Activated T-helper 1 cell treated with anti-CD3 and anti-CD28 coated beads, Interleukin-12 subunit alpha, Interleukin-12 subunit beta, Interleukin-2, Interleukin-4 antibody, amounts not matched to agents 30 ng/mL and 10 ng/mL and 1 ng/mL, durations not matched to agents 14 hours and 24 hours and 36 hours (primary cell): ENCODE results near the gene TLE7. TPM values are rescaled to one million over a fixed set of nuclear protein-coding genes. Genes with fewer than 3 reads are reported as not detected.

Source experiments
- DNase-seq: peaks from one replicate; pipeline ENCODE4 v3.0.0; 2021; ENCODE audit warnings: low spot score
- H3K27ac Mint-ChIP-seq: one replicate; pipeline ENCODE4 v1.8.0; 2021; ENCODE audit warnings: mild to moderate bottlenecking, mixed read lengths
- H3K27me3 Mint-ChIP-seq: one replicate; pipeline ENCODE4 v1.8.0; 2022; ENCODE audit warnings: mild to moderate bottlenecking, moderate library complexity, mixed read lengths; ENCODE audit not compliant: insufficient read depth
- H3K36me3 Mint-ChIP-seq: one replicate; pipeline ENCODE4 v1.8.0; 2021; ENCODE audit warnings: low read depth, mixed read lengths
- H3K4me1 Mint-ChIP-seq: one replicate; pipeline ENCODE4 v1.8.0; 2021; ENCODE audit warnings: low read depth, mixed read lengths
- H3K4me3 Mint-ChIP-seq: one replicate; pipeline ENCODE4 v1.8.0; 2021; ENCODE audit warnings: mild to moderate bottlenecking, moderate library complexity, mixed read lengths
- H3K9me3 Mint-ChIP-seq: one replicate; pipeline ENCODE4 v1.8.0; 2021; ENCODE audit warnings: mixed read lengths
- intact Hi-C: fragments of 100-400 bp; cut with micrococcal nuclease; formaldehyde crosslinking; loops from one replicate; pipeline ENCODE4 v1.15.1; 2024
- total RNA-seq: library from RNA; stranded (reverse); gene quantifications from 2 replicates; pipeline ENCODE4 v1.2.3, GENCODE V29; 2022

Gene TLE7
- total RNA-seq, 1 donor from 2014 or later: not detected

DNA sequence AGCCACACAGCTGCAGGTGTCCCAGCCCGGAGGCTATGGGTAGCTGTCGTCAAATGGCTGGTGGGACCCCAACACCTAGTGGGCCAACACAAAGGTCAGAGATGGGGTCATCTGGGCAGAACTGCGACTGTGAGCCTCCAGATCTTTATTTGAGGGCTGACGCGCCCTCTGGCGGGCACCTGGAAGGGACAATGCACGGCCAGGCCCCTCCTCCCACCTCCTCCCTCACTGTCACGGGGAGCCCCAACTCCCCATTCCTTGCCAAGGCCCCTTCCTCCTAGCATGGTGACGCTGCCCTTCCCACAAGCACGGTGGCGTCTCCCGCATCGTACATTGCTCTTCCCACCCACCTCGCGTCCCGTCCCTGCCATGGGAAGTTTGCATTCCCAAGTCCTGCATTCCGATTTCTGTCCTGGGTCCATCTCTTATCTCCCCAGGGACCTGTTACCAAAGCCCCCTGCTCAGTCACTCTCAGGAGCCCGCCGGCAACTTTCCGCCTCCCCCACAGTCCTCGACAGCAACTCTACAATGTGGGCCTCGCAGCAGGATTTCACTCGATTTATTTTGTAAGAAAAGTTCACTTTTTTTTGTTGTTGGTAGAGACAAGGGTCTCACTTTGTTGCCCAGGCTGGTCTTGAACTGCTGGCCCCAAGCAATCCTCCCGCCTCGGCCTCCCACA lies 1.0 kb downstream of the TLE7 start:
- Mint-ChIP-seq H3K9me3 (peaks cover 15% of the 10 kb centered on the region), H3K27me3 (peaks cover 2% of the 10 kb centered on the region), H3K4me3 (no peak overlapping the region), H3K27ac (no peak overlapping the region), H3K4me1 (no peaks in the 10 kb centered on the region), H3K36me3 (no peaks in the 10 kb centered on the region)
- intact Hi-C loops: no loop called here
- DNase-seq: no peak

DNA sequence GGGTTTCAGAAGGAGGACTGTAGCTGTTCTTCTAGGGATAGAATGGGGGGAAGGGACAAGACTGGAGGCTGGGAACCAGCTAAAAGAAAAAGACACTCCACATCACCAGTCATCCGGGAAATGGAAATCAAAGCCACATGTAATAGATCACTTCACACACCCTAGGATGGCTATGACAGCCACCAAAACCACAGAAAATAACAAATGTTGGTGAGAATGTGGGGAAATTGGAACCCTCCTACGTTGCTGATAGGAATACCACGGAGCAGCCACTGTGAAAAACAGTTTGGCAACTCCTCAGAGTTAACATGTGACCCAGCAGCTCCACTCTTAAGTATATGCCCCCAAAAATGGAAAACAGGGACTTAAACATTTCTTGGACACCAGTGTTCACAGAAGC lies 2.3 kb downstream of the TLE7 start:
- Mint-ChIP-seq H3K9me3 (peaks cover 6% of the 10 kb centered on the region), H3K4me3 (no peak overlapping the region), H3K36me3 (no peaks in the 10 kb centered on the region), H3K4me1 (no peaks in the 10 kb centered on the region), H3K27ac (no peak overlapping the region), H3K27me3 (peaks cover 2% of the 10 kb centered on the region)
- intact Hi-C loops: no loop called here
- DNase-seq: no peak

DNA sequence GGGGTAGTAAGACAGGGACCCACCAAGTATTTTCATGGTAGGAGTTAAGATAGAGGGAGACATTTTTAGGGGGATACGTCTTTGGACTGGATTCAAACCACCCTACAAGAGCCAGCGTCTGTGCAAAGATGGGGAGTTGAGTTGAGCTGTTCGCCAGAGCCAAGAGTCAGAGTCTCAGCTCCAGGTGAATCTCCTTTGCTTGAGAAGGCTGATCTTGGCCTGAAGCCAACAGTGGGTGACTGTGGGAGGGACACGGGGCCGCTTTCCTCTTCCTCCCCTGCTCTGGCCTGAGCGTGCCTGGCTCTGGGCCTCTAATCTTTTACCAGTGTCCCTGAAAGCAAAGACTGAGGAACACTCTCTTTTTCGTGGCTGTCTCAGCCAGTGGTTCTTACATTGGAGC lies 5.4 kb downstream of the TLE7 start:
- Mint-ChIP-seq H3K4me1 (no peaks in the 10 kb centered on the region), H3K9me3 (no peaks in the 10 kb centered on the region), H3K27ac (no peak overlapping the region), H3K27me3 (peaks cover 2% of the 10 kb centered on the region), H3K36me3 (no peaks in the 10 kb centered on the region), H3K4me3 (no peak overlapping the region)
- no peak for DNase-seq
- intact Hi-C loops: no loop called here

DNA sequence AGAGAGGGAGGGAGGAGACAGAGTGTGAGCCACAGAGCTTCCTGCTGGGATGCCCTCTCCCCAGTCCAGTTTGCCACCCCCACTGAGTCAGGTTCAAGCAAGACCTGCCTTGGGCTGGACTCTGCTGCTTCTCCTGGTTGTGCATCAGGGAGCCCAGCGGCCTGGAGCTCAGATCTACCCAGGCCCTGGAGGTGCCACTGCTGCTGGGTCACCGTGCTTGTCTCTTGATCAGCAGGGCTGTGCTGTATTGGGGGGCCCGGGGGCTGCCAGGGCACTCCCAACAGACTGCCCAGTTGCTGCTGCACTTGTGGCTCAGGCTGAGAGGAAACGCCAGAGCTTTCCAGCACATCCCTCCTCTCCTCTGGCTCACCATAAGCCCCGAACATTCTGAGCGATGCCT lies 8.9 kb downstream of the TLE7 start:
- H3K36me3 Mint-ChIP-seq: no peaks in the 10 kb centered on the region
- DNase-seq: no peak
- H3K9me3 Mint-ChIP-seq: no peaks in the 10 kb centered on the region
- intact Hi-C loops: no loop called here
- H3K27me3 Mint-ChIP-seq: no peaks in the 10 kb centered on the region
- no peaks in the 10 kb centered on the region for H3K4me1 Mint-ChIP-seq
- H3K27ac Mint-ChIP-seq: no peak overlapping the region
- no peak overlapping the region for H3K4me3 Mint-ChIP-seq

DNA sequence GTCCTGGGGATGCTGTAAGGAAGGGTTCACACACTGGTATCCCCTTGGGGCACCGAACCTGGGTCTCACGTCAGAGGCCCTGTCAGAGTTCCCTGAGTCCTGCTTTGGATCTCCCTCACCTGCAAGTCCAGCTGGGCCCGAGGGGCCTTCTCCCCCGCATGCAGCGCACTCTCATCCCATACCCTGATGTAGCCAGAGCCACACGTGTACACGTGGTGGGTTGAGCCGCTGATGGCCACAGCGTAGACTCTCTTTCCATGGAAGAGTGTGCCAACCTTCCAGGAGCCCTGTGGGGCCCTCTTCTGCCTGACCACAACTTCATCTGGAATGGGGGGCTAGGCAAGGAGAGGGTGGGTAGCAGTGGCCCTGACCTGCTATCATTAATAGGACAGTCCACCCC lies 9.9 kb downstream of the TLE7 start:
- no peak for DNase-seq
- Mint-ChIP-seq H3K9me3 (no peaks in the 10 kb centered on the region), H3K36me3 (no peaks in the 10 kb centered on the region), H3K27me3 (peaks cover 3% of the 10 kb centered on the region), H3K4me3 (no peak overlapping the region), H3K4me1 (no peaks in the 10 kb centered on the region), H3K27ac (no peak overlapping the region)
- intact Hi-C loops: no loop called here

DNA sequence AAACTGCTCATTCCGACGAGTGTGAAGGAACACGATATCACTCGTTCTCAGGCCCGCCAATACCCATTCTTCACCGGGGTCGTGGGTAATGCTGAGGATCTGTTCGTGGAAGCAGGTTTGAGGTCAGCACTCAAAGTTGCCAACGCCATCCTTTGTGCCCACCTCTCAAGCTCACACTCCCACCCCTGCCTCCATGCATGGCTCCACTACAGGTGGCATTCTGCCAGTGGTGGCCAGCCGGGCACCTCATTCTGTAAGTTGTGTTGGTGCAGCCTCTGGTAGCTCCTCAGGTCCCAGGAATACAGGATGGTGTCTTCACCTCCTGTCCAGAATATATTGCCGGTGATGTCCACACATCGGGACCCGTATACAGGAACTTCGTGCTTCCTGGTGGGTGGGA lies 10.7 kb downstream of the TLE7 start:
- intact Hi-C loops: no loop called here
- Mint-ChIP-seq H3K4me1 (no peaks in the 10 kb centered on the region), H3K27me3 (peaks cover 10% of the 10 kb centered on the region), H3K27ac (no peak overlapping the region), H3K4me3 (no peak overlapping the region), H3K9me3 (no peaks in the 10 kb centered on the region), H3K36me3 (no peaks in the 10 kb centered on the region)
- no peak for DNase-seq

DNA sequence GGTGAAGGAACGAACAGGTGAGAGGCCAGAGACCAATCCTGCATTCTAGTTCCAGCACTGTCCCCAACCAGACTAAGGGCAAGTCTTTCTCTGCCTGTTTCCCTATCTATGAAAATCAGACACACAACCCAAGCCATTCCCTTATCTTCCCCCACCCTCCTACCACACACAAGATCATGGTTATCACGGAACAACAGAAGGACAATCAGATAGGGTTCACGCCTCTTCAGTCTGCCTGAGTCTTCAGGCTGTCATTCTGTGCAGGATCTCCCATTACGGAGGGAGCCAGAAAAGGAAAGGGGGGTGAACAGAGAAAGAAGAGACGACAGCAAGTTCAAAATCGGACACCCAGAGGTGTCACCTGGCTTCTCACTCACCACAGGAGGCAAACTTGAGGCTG lies 11.1 kb downstream of the TLE7 start:
- intact Hi-C loops: no loop called here
- Mint-ChIP-seq H3K9me3 (no peaks in the 10 kb centered on the region), H3K4me1 (no peaks in the 10 kb centered on the region), H3K4me3 (no peak overlapping the region), H3K36me3 (no peaks in the 10 kb centered on the region), H3K27ac (no peak overlapping the region), H3K27me3 (peaks cover 11% of the 10 kb centered on the region)
- no peak for DNase-seq

DNA sequence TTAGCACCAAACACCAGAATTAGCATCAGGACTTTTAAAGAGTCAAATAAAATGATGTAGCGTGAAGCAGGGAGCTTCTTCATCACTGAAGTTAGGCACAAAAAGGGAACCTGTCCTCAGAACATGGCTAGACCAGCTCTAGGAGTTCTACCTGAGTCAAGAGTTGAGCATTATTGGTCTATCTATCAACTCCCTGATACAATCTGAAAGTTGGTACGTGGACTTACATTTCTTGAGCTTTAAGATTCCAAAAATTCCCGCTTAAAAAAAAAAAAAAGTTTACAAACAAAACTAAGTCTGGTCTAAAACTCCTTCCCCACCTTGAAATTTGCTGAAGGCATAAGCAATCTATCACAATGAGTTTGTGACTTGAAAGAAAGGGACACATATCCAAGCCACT lies 12.3 kb downstream of the TLE7 start:
- no peaks in the 10 kb centered on the region for H3K9me3 Mint-ChIP-seq
- no peak overlapping the region for H3K27ac Mint-ChIP-seq
- H3K4me3 Mint-ChIP-seq: no peak overlapping the region
- intact Hi-C loops: no loop called here
- no peak for DNase-seq
- no peaks in the 10 kb centered on the region for H3K36me3 Mint-ChIP-seq
- H3K4me1 Mint-ChIP-seq: no peaks in the 10 kb centered on the region
- H3K27me3 Mint-ChIP-seq: peaks cover 21% of the 10 kb centered on the region

DNA sequence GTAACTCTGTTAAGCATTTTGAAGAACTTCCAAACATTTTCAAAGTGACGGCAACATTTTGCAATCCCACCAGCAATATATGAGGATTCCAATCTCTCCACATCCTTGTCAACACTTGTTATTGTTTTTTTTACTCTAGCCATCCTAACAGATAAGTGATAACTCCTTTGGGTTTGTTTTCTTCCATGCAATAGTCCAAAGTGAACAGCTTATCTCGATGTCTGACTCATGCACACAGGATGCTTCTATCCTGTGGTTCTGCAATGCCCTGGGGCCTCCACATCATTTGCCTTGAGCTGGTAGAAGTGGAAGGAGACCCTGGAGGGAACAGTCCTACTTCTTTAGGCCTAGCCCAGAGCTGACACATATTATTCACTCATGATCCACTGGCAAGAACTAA lies 13.0 kb downstream of the TLE7 start:
- H3K9me3 Mint-ChIP-seq: no peaks in the 10 kb centered on the region
- H3K4me3 Mint-ChIP-seq: no peak overlapping the region
- intact Hi-C loops: no loop called here

DNA sequence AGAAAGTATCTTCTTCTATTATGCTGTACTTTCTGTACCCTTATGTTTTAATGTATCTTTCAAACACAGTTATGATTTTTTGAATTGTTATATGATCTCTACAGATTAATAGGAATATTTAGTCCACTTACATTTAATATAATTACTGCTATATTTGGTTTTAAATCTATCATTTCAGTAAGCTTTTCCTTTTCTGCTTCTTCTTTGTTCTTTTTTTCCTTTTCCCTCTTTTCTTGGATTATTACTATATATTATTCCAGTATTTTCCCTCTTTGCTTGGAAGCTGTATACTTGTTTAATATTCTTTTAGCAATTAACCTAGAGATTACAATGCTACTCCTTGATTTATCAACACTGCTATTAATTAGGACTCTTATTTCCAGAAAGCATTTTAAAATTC lies 13.5 kb downstream of the TLE7 start:
- Mint-ChIP-seq H3K4me1 (no peaks in the 10 kb centered on the region), H3K4me3 (no peak overlapping the region), H3K9me3 (no peaks in the 10 kb centered on the region), H3K36me3 (no peaks in the 10 kb centered on the region), H3K27me3 (peaks cover 26% of the 10 kb centered on the region), H3K27ac (no peak overlapping the region)
- DNase-seq: no peak
- intact Hi-C loops: no loop called here

More for the DNA sequence above, 13.0 kb downstream of the TLE7 start:
- no peak for DNase-seq
- Mint-ChIP-seq H3K27ac (no peak overlapping the region), H3K27me3 (peaks cover 26% of the 10 kb centered on the region), H3K4me1 (no peaks in the 10 kb centered on the region), H3K36me3 (no peaks in the 10 kb centered on the region)

DNA sequence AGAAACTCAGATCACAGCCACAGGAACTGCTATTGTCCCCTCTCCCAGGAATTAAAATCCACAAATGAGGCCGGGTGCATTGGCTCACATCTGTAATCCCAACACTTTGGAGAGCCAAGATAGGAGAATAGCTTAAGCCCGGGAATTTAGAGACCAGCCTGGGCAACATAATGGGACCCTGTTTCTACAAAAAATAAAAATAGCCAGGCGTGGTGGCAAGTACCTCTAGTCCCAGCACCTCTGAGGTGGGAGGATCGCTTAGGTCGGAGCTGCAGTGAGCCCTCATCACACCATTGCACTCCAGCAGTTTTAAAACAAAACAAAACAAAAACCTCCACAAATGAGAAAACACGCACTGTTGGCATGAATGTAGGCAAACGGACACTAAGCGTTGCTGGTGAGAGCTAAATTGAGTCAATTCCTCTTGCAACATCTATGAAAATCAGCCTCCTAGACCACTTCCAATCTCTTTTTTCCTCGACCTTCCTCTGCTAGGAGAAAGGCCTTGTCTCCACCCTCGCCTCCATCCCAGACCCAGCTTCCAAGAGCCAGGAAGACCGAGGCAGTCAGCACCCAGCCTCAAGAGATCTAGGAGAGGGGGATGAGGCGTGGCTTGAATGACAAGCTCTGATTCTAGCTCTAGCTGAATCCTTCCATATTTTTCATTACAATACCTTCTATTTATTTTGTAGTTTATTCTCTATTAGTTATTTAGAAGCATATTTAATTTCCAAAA lies 14.8 kb downstream of the TLE7 start:
- intact Hi-C loops: no loop called here
- H3K4me3 Mint-ChIP-seq: no peak overlapping the region

DNA sequence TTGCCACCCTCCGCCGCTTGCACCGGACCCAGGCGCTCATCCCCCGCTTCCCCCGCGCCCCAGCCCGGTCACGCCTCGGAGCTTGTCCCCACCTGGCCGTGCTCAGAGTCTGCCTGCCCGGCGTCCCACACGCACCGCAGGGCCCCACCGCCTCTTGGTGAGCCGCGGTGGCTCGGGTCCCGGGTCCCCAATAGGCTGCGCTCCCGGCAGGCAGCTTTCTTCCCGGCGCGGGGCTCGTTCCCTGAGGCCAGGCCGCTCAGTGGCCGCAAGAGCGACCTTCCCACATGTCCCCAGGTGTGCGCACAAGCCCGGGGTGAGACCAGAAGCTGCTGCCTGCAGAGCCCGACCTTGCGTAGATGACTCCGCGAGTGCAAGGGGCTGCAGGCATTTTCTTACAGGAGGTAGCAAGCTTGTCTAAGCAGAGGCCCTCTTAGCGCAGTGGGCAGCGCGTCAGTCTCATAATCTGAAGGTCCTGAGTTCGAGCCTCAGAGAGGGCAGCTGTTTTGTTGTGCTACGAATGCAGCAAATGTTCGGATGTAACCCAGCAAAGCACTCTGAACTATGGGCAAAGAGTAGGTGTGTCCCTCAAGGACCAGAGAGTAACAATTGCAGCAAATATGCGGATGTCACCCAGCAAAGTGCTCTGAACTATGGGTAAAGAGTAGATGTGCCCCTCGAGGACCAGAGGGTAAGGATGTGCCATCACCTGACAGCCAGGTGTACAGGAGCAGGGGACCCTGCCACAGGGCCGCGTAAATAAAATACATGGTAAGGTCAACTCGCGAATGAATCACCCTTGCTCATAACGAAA lies 15.6 kb downstream of the TLE7 start:
- Mint-ChIP-seq H3K27me3 (peaks cover 29% of the 10 kb centered on the region), H3K9me3 (no peaks in the 10 kb centered on the region), H3K4me1 (no peaks in the 10 kb centered on the region), H3K36me3 (no peaks in the 10 kb centered on the region), H3K27ac (no peak overlapping the region), H3K4me3 (no peak overlapping the region)
- intact Hi-C loops: no loop called here
- DNase-seq: no peak

More for the DNA sequence above, 14.8 kb downstream of the TLE7 start:
- no peak overlapping the region for H3K27ac Mint-ChIP-seq
- H3K4me1 Mint-ChIP-seq: no peaks in the 10 kb centered on the region
- no peak for DNase-seq
- H3K9me3 Mint-ChIP-seq: no peaks in the 10 kb centered on the region
- no peaks in the 10 kb centered on the region for H3K36me3 Mint-ChIP-seq
- peaks cover 26% of the 10 kb centered on the region for H3K27me3 Mint-ChIP-seq

DNA sequence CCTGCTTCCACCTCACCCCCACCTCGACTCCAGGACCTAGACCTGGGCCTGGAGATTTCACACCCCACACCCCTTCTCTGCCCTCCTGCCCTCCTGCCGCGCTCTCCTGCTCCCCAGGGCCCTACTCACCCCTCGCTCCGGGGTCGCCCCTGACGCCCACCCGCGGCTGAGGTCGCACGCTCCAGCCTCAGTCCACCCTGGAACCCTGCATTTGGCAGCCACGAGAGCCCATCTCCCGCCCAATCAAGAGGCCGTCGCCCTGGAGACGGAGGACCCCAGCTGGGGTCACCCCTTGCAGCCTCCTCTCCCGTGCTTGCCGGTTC lies 16.1 kb downstream of the TLE7 start:
- Mint-ChIP-seq H3K4me3 (no peak overlapping the region), H3K4me1 (no peaks in the 10 kb centered on the region), H3K27ac (no peak overlapping the region), H3K9me3 (no peaks in the 10 kb centered on the region), H3K36me3 (no peaks in the 10 kb centered on the region), H3K27me3 (peaks cover 29% of the 10 kb centered on the region)
- intact Hi-C loops: no loop called here
- no peak for DNase-seq
